GM15510 (cell line): ENCODE data around the gene KCTD16.

Experiments
- POLR2A ChIP-seq: IDR thresholded peaks from 3 replicates; pipeline ENCODE4 v1.6.1; 2011; ENCODE audit warnings: borderline replicate concordance; ENCODE audit not compliant: insufficient read length; ENCODE audit errors: extremely low read depth

The KCTD16 gene

DNA sequence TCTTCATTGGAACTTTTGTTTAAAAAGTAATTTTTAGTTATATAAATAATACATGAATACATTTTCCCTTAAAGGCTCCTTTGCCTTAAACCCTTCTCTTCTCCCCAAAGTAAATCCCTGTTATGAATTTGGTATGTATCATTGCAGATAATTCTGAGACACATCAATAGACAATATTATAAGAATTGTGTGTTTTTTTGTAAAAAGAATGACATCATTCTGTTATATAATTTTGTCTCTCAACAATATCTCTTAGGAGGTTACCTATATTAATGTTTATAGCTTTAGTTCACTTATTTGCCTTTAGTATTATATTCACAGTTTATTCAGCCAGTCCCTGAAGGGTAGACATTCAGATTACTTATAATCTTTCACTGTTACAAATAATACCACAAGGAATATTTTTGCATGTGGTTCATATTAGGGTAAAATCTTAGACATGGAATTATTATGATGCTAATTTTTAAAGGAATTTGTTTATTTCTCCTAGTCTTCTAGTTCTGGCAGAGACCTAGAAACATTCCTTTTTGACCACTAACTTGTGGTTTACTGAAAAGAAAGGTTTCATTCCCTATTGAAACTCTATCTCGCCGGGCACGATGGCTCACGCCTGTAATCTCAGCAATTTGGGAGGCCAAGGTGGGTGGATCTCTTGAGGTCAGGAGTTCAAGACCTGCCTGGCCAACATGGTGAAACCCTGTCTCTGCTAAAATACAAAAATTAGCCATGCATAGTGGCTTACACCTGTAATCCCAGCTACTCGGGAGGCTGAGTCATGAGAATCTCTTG lies 105.6 kb downstream of the KCTD16 start:
- no peak for TF ChIP-seq POLR2A

DNA sequence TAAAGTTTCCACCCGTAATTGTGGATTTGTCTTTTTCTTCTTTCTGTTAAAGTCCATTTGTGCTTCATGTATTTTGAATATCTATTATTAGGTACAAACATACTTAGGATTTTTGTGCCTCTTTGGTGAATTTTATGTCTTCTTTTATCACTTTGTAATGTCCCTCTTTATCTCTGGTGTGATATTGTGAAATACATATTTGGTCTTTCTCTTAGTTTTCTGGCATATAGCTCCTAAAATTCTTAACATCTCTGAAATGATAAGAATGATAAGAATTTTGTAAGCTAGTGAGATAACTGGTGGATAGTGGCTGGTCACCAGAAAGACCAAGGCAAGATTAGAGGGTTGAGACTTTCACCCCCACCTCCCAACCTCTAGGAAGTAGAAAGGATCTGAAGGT lies 111.1 kb downstream of the KCTD16 start:
- TF ChIP-seq POLR2A = no peak

DNA sequence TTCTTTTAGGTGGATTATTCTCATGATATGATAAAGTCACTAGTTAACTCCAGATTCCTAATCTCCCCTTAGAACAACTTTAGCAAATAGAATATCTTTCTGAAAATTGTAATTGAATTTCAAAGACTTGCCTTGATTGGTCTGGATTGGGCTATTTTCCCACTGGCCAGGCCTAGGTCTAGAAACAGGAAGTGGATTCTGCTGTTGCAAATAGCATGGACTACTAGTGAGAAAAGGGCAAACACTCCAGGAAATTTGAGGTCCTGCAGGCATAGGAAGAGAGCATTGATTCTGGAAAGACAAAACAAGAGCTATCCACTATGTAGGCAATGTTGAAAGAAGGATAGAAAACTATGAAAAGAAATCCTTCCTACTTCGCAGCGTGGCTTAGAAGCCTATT lies 113.4 kb downstream of the KCTD16 start:
- TF ChIP-seq POLR2A = no peak

DNA sequence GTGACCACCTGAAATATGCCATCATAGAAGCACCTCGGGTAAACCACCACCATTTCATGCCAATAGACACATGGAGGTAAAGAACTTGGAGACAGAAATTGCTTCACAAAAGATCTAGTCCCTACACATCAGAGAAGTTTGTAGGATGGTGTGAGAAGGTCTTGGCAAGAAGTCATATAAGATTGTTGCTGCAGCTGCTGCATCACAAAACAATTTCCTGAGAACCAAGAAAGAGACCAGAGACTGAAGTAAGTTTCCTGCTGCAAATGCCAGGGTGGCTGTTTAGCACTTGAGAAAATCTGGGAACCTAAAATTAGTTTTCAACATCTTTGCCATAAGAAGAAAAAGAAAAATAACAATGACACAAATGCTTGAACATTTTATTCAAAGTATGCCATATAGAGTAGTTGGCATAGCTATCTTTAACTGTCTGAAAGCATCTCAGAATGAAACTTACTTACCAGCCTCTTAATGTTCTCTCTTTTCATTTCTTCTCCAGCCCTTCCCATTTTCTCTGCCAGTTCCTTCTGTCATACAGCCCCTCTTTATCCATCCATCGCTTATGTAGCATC lies 114.3 kb downstream of the KCTD16 start:
- TF ChIP-seq POLR2A = no peak

DNA sequence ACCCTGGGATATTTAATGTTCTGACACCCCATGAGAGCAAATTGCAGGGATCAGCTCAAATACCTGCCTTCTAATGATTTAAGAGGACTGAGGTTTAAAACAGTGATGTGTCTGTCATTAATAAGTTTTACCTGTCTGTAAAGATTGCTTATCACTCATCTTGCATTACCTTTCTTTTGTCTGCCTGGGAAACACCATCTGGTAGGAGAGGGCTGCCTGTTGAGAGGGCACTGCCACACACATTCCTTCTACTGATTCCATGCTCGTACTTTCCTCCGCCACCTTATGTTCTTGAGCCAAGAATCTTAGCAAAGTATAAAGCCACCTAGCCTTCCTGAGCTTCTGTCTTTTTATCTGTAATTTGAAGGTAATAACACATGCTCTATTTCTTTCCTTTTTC lies 118.6 kb downstream of the KCTD16 start:
- TF ChIP-seq POLR2A = no peak

DNA sequence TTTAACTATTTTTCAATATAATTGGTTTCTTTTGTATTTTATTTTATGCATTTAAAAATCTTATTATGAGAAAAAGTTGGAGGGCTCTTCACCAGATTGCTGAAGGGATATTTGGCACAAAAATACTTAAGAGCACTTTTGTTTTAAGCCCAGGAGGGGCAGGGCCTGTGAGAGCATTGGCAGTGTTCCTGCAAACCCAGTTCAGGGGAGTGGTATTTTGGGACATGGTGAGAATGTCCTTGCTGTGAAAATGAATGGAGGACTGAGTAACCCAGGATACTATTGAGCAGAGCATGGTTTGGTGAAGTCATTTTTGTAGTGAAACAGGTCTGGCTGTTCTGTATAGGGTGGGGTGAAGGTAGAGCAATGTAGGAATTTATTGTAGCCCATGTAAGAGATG lies 121.4 kb downstream of the KCTD16 start:
- TF ChIP-seq POLR2A = no peak

DNA sequence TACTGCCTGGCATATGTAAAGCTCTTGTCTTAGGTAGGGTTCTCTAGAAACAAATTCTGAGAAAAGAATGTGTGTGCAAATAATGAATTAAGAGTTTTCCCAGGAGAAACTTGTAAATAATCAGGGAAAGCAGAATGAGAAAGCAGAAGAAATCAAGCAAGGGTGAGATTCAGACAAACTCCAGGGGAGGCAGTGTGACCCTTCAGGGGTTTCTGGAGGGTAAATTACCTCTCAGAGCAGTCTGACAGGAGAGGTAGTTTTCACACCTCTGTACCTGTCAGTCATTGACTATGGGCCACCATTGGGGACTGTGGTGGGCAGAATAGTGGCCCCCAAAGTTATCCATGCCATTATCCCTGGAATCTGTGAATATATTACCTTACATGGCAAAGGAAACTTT lies 124.6 kb downstream of the KCTD16 start:
- TF ChIP-seq POLR2A = no peak

DNA sequence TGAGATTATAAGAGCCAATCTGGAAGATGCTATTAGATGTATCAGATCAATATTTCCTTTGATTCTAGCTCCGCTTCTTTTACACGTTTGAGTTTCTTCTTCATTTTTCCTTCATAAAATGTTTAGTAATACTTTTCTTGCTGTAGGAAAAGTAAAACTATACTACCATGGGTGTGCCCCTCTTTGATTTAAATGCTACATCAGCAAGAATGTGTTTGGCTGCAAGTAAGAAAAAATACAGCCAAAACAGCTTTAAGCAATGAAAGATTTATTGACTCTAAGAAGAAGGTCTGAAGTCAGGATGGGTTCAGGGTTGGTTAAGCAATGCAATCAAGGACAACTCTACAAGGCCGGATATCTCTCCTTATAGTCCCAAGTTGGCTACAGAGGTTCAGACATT lies 126.4 kb downstream of the KCTD16 start:
- no peak for TF ChIP-seq POLR2A

DNA sequence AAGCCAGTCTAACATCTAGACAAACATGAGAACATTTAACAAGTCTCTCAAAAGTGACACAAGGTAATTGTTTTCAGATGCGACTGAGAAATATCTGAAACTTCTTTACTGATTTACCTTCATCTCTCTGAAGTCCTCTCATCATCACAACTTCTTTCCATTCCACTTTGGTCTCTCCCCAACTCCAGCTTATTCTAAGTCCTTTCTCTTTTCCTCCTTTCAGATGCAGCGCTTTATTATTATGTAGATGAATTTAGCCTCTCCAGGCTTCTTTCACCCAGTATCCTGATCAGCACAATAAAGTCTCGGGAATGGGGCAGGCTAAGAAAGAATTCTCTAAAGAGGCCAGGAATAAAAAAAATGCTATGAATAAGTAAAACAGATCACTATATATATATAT lies 128.0 kb downstream of the KCTD16 start:
- no peak for TF ChIP-seq POLR2A

DNA sequence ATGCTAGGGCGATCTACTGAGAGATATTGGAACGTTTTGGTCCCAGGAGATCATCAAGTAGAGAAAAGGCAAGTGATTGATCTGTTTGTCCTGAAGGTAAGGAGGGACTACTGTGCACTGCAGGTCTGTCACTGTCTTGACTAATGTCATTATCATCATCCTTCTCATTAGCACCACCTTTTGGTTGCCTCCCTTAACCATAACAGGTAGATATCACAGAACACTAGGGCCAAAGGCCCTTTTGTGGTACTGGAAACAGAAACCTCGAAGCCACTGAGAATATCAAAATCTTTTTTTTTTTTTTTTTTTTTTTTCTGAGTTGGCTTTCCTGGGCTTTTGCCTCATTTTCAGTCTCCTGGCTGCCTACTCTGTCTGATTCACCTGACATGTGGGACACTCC lies 134.0 kb downstream of the KCTD16 start:
- TF ChIP-seq POLR2A = no peak

DNA sequence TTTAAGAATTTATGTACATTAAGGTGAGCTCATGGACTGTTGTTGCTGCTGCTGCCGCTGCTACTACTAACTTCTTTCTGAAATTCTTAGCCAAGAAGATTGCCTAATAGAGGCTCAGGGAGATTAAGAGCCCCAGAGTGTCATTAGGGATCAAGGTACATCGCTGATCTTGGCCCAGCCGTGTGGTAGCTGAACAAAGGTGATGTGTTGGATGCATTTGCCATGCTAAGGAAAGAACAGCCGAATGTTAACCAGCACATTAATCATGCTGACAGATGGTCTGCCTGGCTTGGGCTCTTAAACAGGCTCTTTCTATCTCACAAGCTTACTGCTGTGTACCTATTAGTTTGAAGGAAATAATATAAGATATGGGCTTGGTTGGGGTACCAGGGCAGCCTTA lies 137.1 kb downstream of the KCTD16 start:
- no peak for TF ChIP-seq POLR2A

DNA sequence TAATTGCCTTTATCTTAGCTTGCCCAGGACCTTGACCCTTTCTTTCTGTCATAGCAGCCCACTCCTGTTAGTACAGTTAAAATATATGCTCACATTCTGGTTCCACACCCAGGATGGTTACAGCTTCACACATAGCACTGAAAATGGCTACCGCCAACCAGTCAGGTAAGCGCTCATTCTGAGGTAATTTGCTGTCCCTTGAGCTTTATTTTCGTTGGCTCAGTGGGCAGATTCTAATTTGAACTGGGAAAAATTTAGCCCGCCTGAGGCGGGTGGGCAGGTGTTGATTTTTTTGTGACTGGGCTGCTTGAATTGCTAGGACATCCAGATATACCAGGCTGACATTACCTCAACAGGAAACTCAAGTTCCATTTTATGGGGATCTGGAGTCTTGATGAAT lies 137.5 kb downstream of the KCTD16 start:
- no peak for TF ChIP-seq POLR2A

DNA sequence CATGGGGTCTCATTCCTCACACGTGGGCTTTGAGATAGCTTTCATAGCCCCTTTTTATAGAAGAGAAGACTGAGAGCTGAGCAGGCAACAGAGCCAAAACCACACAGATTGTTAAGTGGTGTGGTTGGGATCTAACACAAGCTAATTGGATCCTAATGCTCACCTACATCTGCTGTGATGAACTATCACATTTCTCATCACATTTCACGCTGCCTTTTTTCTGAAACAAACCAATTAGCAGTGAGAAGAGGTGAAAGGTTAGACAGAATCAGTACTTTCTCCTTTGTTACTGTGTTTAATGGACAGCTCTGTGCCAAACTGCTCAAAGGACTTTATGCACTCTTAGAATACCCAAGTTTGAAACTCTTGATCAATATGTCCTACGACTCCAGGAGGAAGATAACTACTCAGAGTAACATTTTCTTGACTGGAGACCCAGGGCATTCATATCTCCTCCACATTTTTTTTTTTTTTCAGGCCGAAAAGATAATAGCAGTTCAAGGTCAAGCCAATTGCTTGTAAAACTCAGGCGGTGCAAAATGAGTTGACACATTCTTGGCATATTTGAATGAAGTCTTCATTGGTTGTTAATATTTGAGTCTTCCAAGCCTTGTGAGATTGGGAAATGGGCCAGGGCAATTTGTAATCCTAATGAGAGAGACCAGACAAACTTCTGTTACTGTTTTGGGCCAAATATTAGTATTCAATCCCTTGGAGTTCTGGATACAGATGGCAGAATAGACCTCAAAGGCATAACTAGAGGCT lies 138.4 kb downstream of the KCTD16 start:
- TF ChIP-seq POLR2A = no peak

DNA sequence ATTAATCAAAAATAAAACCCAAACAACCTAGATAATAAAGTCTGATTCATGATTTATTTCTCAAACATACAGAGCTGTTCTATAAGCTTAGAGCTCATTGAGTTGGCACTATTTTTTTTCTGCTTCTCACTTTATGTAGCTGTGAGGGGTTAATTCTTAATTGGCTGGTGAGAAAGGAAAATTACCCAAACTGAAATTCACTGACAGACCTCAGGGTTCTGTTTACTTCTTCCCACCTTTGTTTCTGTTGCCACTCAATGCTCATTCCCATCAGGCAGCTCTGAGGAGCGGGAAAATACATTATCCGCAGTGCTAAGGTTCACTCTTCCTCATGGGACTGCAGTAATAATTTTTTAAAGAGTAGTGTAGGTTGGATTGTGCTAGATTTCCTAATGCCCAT lies 139.9 kb downstream of the KCTD16 start:
- TF ChIP-seq POLR2A = no peak

DNA sequence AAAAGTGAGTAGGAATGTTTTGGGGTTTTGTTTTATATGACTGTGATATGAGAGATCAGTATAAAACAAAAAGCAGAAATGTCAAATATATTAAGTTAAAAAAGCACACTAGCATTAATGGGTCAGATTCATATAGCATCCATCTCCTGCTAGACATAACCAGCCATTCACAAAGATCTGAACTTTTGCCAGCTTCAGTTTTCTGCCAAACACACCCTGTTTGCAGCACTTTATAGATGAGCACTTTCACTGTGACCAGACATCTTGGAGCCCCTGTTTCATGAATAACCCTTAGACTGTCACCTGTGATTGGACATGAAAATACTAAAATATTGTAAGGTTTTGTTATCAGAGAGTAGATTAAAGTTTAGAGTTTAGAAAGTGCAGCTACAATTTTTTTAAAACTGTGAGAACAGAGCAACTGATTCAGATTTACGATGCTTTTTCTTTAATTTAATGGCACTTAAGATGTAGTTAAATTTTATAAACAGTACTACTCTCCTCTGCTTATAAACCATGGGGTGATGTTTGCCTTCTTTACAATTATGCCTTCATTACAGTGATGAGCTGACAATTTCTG lies 142.6 kb downstream of the KCTD16 start:
- no peak for TF ChIP-seq POLR2A
